Common myeloid progenitor, CD34-positive (primary cell): Measurements from ENCODE around the gene GAB1.

Experiments
- CTCF ChIA-PET: fragments of 350-600 bp; sonication (Branson Sonifier 250); formaldehyde crosslinking; loops from one replicate; lab custom pipeline; 2021; ENCODE audit warnings: antibody characterized with exemption; lab: Charles Lee
- POLR2A ChIA-PET: fragments of 350-600 bp; sonication (Branson Sonifier 250); formaldehyde crosslinking; loops from one replicate; lab custom pipeline; 2021; ENCODE audit warnings: antibody characterized with exemption; lab: Charles Lee
- DNase-seq, 3 donors: peaks; one replicate each; pipeline versions ENCODE4 v3.0.0 to v3.0.0-alpha.2; 2013
- H3K27ac ChIP-seq, 2 experiments: 1 replicate in 1 of 2; 2 replicates in 1 of 2; pipeline ENCODE4 v1.7.0; 2013; ENCODE audit warnings: inconsistent platforms in 2 of 2, low read length in 2 of 2, mild to moderate bottlenecking in 2 of 2, low read depth in 1 of 2, moderate library complexity in 1 of 2; ENCODE audit not compliant: severe bottlenecking in 2 of 2, insufficient read depth in 1 of 2, poor library complexity in 1 of 2
- H3K27me3 ChIP-seq, 5 experiments: replicated peaks in 2 of 5; 1 replicate in 3 of 5; 2 replicates in 2 of 5; pipeline versions ENCODE4 v1.6.1 to v1.7.0; 2013; ENCODE audit warnings: low read length in 4 of 5, mild to moderate bottlenecking in 2 of 5, moderate library complexity in 2 of 5, inconsistent platforms in 1 of 5; ENCODE audit not compliant: insufficient read depth in 5 of 5, control insufficient read depth in 4 of 5
- H3K36me3 ChIP-seq, 4 experiments: 1 replicate in 2 of 4; 2 replicates in 2 of 4; pipeline versions ENCODE4 v1.6.1 to v1.7.0; 2013; ENCODE audit warnings: low read length in 3 of 4, control low read depth in 1 of 4, mild to moderate bottlenecking in 1 of 4; ENCODE audit not compliant: control insufficient read depth in 4 of 4, insufficient read depth in 4 of 4
- H3K4me1 ChIP-seq, 4 experiments: 1 replicate in 3 of 4; 2 replicates in 1 of 4; pipeline versions ENCODE4 v1.6.1 to v1.7.1; 2013; ENCODE audit warnings: low read length in 3 of 4, mild to moderate bottlenecking in 3 of 4, control low read depth in 1 of 4, inconsistent platforms in 1 of 4, moderate library complexity in 1 of 4; ENCODE audit not compliant: control insufficient read depth in 4 of 4, insufficient read depth in 4 of 4; ENCODE audit errors: control extremely low read depth in 1 of 4
- H3K4me3 ChIP-seq, 7 experiments: 1 replicate in 4 of 7; 2 replicates in 3 of 7; pipeline versions ENCODE4 v1.5.1 to v1.7.0; 2013; ENCODE audit warnings: mild to moderate bottlenecking in 7 of 7, low read length in 6 of 7, moderate library complexity in 6 of 7, inconsistent platforms in 2 of 7, low read depth in 2 of 7, control low read depth in 1 of 7; ENCODE audit not compliant: insufficient read depth in 4 of 7, control insufficient read depth in 1 of 7; ENCODE audit errors: extremely low read depth in 1 of 7
- H3K9me3 ChIP-seq, 5 experiments: 1 replicate in 4 of 5; 2 replicates in 1 of 5; pipeline versions ENCODE4 v1.6.1 to v1.7.1; 2013; ENCODE audit warnings: low read length in 4 of 5, mild to moderate bottlenecking in 2 of 5, inconsistent platforms in 1 of 5, low read depth in 1 of 5, moderate library complexity in 1 of 5; ENCODE audit not compliant: control insufficient read depth in 4 of 5, insufficient read depth in 2 of 5; ENCODE audit errors: control extremely low read depth in 1 of 5
- WGBS: methylation state at CpG from one replicate; pipeline ENCODE4 v1.1.5; 2013; ENCODE audit not compliant: insufficient coverage; 5-methylcytosine and 5-hydroxymethylcytosine counted together

Gene GAB1

GRCh38 chr4:143356493-143356892 is 19.8 kb downstream of the GAB1 start:
- Histone ChIP-seq H3K27ac (no peak overlapping the region), H3K4me1 (peaks cover 14 to 44% (median 34%) of the 10 kb centered on the region in 4 experiments), H3K9me3 (no peaks in the 10 kb centered on the region), H3K36me3 (peaks cover 0 to 3% (median 0%) of the 10 kb centered on the region in 4 experiments), H3K4me3 (no peak overlapping the region), H3K27me3 (no peaks in the 10 kb centered on the region)
- CTCF ChIA-PET, result interaction anchor here (0.8 to 3.5 kb wide), 5 partner anchors 13 to 22 kb away, joined by 3 to 16 read pairs (median 4); no protein-coding TSS in a partner anchor
- WGBS, result 100% methylated on average over 1 of the region's 3 CpGs
- no peak for DNase-seq
- POLR2A ChIA-PET, result no interaction called here

GRCh38 chr4:143357161-143357845 is 20.6 kb downstream of the GAB1 start:
- H3K4me3 ChIP-seq, result no peak overlapping the region
- peaks cover 11 to 47% (median 34%) of the 10 kb centered on the region in 4 experiments for H3K4me1 ChIP-seq
- H3K36me3 ChIP-seq, result peaks cover 0 to 3% (median 0%) of the 10 kb centered on the region in 4 experiments
- H3K9me3 ChIP-seq, result no peaks in the 10 kb centered on the region
- no peaks in the 10 kb centered on the region for H3K27me3 ChIP-seq
- ChIA-PET POLR2A (no interaction called here), CTCF (interaction anchor here (0.8 to 3.5 kb wide), 6 partner anchors 12 to 46 kb away, joined by 3 to 16 read pairs (median 4); no protein-coding TSS in a partner anchor)
- no CpG with 5 or more reads among the region's 1 CpG for WGBS
- DNase-seq, result no peak
- no peak overlapping the region for H3K27ac ChIP-seq

- peak overlapping the region in 4 of 7 experiments; percentile 37 to 66 (median 54) for H3K4me3 ChIP-seq
- H3K36me3 ChIP-seq, result peaks cover 0 to 3% (median 0%) of the 10 kb centered on the region in 4 experiments
- no peaks in the 10 kb centered on the region for H3K9me3 ChIP-seq
- H3K4me1 ChIP-seq, result peaks cover 11 to 56% (median 35%) of the 10 kb centered on the region in 4 experiments
- no peak for DNase-seq
- ChIA-PET CTCF (interaction anchor here (1.0 to 3.5 kb wide), 5 partner anchors 11 to 45 kb away, joined by 3 to 16 read pairs (median 3); no protein-coding TSS in a partner anchor), POLR2A (interaction anchor here (1.6 kb wide), 1 partner anchor 22 kb away, joined by 5 read pairs; the partner anchor contains the start of gene GAB1)
- H3K27me3 ChIP-seq, result no peaks in the 10 kb centered on the region
- 100% methylated on average over 1 of the region's 3 CpGs for WGBS
- peak overlapping the region; percentile 27 to 77 for H3K27ac ChIP-seq
These were observed 21.7 kb downstream of the GAB1 start for GRCh38 chr4:143358419-143358818.

GRCh38 chr4:143358923-143359643 is 22.4 kb downstream of the GAB1 start:
- no peaks in the 10 kb centered on the region for H3K27me3 ChIP-seq
- H3K36me3 ChIP-seq, result peaks cover 0 to 3% (median 0%) of the 10 kb centered on the region in 4 experiments
- DNase-seq, result peak; percentile 81 to 96 (median 93)
- ChIA-PET POLR2A (interaction anchor here (0.7 to 1.6 kb wide), 2 partner anchors 11 to 22 kb away, joined by 4 to 5 read pairs; partner anchors contain the start of gene GAB1), CTCF (interaction anchor here (1.0 to 3.5 kb wide), 4 partner anchors 10 to 21 kb away, joined by 3 to 16 read pairs (median 5); no protein-coding TSS in a partner anchor)
- peak overlapping the region in 6 of 7 experiments; percentile 24 to 66 (median 52) for H3K4me3 ChIP-seq
- H3K27ac ChIP-seq, result peak overlapping the region; percentile 27 to 77
- no peaks in the 10 kb centered on the region for H3K9me3 ChIP-seq
- peaks cover 11 to 56% (median 35%) of the 10 kb centered on the region in 4 experiments for H3K4me1 ChIP-seq
- 17% methylated on average over 2 of the region's 6 CpGs for WGBS

GRCh38 chr4:143359644-143360193 is 23.0 kb downstream of the GAB1 start:
- Histone ChIP-seq H3K36me3 (peaks cover 0 to 3% (median 0%) of the 10 kb centered on the region in 4 experiments), H3K27me3 (no peaks in the 10 kb centered on the region), H3K27ac (peak overlapping the region; percentile 27 to 77), H3K9me3 (no peaks in the 10 kb centered on the region), H3K4me1 (peaks cover 11 to 58% (median 35%) of the 10 kb centered on the region in 4 experiments), H3K4me3 (peak overlapping the region in 6 of 7 experiments; percentile 8 to 66 (median 52))
- DNase-seq, result peak in 2 of 3 donors; percentile 47 to 59
- 75% methylated on average over 1 of the region's 1 CpG for WGBS
- ChIA-PET CTCF (interaction anchor here (3.5 kb wide), 1 partner anchor 16 kb away, joined by 16 read pairs; no protein-coding TSS in a partner anchor), POLR2A (interaction anchor here (0.7 kb wide), 1 partner anchor 10 kb away, joined by 4 read pairs; no protein-coding TSS in a partner anchor)

- Histone ChIP-seq H3K9me3 (no peaks in the 10 kb centered on the region), H3K27ac (no peak overlapping the region)
- CTCF ChIA-PET, result interaction anchor here (1.1 kb wide), 1 partner anchor 24 kb away, joined by 3 read pairs; the partner anchor contains the start of gene GAB1
These were observed 24.4 kb downstream of the GAB1 start for GRCh38 chr4:143360838-143361625.

More at GRCh38 chr4:143360838-143361625, 24.4 kb downstream of the GAB1 start:
- no peak for DNase-seq
- H3K27me3 ChIP-seq, result no peaks in the 10 kb centered on the region
- H3K4me1 ChIP-seq, result peaks cover 11 to 58% (median 32%) of the 10 kb centered on the region in 4 experiments
- POLR2A ChIA-PET, result no interaction called here
- H3K4me3 ChIP-seq, result no peak overlapping the region
- WGBS, result no CpG with 5 or more reads among the region's 1 CpG
- no peaks in the 10 kb centered on the region for H3K36me3 ChIP-seq
